ENCODE results near the gene CADPS. TPM values are rescaled to one million over a fixed set of nuclear protein-coding genes. Genes with fewer than 3 reads are reported as not detected.

The CADPS gene
- total and polyA plus RNA-seq, 2 experiments from 2014 or later, result 49.2 to 63.8 TPM

DNA sequence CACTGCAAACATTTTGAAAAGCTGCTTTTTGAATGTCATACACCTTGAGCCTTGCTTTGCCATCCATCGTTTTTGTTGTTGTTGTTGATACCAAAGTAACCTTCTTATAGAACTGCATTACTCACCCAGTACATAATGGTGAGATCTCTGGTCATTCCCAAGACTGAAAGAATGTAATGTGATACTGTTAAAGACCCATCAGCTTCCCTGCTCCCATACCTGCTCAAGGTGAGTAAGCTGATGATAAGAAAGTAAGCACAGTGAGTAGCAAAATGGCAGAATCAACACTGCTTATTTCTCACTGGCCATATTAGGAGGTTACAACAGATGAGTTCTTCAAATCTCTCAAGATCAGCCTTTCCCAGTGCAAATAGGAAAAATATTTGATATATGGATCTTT lies 89.8 kb downstream of the CADPS start:
- DNase-seq (ENCODE audit: low read depth in 1 of 2, low spot score in 1 of 2), result no peak

DNA sequence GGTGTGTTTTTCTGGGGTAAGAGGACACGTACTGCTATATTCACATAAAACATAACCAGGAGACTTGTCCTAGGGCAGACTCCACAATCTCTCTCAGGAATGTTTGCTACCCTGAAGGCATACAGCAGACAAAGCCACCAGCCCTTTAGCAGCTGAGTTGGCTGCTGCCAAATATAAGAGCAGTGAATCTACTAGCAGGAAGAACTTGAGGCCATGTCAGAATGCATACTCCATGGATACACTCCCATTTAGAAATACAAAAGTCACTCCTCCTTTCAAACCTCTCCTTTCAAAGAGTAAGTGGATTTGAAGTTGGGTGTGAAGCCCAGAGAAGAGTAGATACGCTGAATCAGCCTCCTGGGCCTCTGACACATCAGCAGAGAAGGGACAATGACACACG lies 94.1 kb downstream of the CADPS start:
- TF ChIP-seq CTCF (IDR thresholded peaks at IDR 0.05; ENCODE audit: low read depth, low read length), result no peak
- peak in 1 of 2 donors; percentile 6 for DNase-seq (ENCODE audit: low read depth in 1 of 2, low spot score in 1 of 2)

More for the DNA sequence above, 89.8 kb downstream of the CADPS start:
- no peak for TF ChIP-seq CTCF (IDR thresholded peaks at IDR 0.05; ENCODE audit: low read depth, low read length)
- H3K4me1 ChIP-seq (ENCODE audit: low read depth), result peaks cover 7% of the 10 kb centered on the region
- no peaks in the 10 kb centered on the region for H3K27me3 ChIP-seq
- H3K36me3 ChIP-seq, result no peaks in the 10 kb centered on the region
- H3K4me3 ChIP-seq, result no peak overlapping the region
- no peaks in the 10 kb centered on the region for H3K9me3 ChIP-seq (ENCODE audit: low read depth)
- peak overlapping the region; percentile 94 for H3K27ac ChIP-seq

DNA sequence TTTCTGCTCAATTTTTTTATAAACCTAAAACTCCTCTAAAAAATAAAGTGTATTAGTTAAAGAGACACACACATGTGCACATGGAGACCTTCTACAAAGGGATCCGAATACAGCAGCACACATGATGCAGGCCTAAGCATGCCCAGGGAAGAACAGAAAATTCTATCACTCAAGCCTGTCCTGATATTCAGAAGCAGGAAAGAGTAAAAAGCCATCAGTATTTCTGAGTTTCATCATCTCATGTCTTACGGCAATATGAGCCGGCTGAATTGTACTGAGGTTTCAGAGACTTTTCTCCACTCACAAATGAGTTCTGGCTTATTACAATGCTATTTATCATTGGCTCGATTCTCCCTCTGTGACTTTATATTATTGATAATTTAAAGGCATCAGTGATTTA lies 97.5 kb downstream of the CADPS start:
- H3K27me3 ChIP-seq, result no peaks in the 10 kb centered on the region
- peaks cover 6% of the 10 kb centered on the region for H3K4me1 ChIP-seq (ENCODE audit: low read depth)
- no peaks in the 10 kb centered on the region for H3K9me3 ChIP-seq (ENCODE audit: low read depth)
- H3K27ac ChIP-seq, result no peak overlapping the region
- no peaks in the 10 kb centered on the region for H3K36me3 ChIP-seq
- H3K4me3 ChIP-seq, result no peak overlapping the region
- no peak for DNase-seq (ENCODE audit: low read depth in 1 of 2, low spot score in 1 of 2)
- TF ChIP-seq CTCF (IDR thresholded peaks at IDR 0.05; ENCODE audit: low read depth, low read length), result no peak

More for the DNA sequence above, 94.1 kb downstream of the CADPS start:
- H3K27ac ChIP-seq, result no peak overlapping the region
- H3K36me3 ChIP-seq, result no peaks in the 10 kb centered on the region
- H3K9me3 ChIP-seq (ENCODE audit: low read depth), result no peaks in the 10 kb centered on the region
- no peaks in the 10 kb centered on the region for H3K27me3 ChIP-seq
- H3K4me1 ChIP-seq (ENCODE audit: low read depth), result peaks cover 12% of the 10 kb centered on the region
- no peak overlapping the region for H3K4me3 ChIP-seq

DNA sequence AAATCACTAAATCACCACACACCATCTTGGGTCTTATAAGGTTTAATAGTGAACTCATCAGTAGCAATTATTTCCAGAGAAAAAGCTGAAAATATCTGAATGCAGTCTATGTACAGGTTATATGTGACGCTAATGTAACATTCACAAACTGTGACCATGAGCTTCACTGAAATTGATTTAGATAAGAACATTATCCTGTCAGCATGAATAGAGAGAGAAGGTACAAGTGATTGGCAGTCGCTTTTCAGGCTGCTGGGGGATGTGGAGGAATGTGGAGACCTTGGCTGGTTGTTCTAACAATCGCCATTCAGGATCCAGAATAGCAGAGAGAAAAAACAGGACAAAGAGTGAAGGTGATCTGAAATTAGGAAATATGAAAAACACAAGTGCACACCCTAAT lies 98.1 kb downstream of the CADPS start:
- Histone ChIP-seq H3K36me3 (no peaks in the 10 kb centered on the region), H3K9me3 (ENCODE audit: low read depth) (no peaks in the 10 kb centered on the region), H3K27ac (no peak overlapping the region), H3K27me3 (no peaks in the 10 kb centered on the region), H3K4me3 (no peak overlapping the region), H3K4me1 (ENCODE audit: low read depth) (peaks cover 6% of the 10 kb centered on the region)
- no peak for DNase-seq (ENCODE audit: low read depth in 1 of 2, low spot score in 1 of 2)
- no peak for TF ChIP-seq CTCF (IDR thresholded peaks at IDR 0.05; ENCODE audit: low read depth, low read length)

- H3K4me3 ChIP-seq, result no peak overlapping the region
- TF ChIP-seq CTCF (IDR thresholded peaks at IDR 0.05; ENCODE audit: low read depth, low read length), result no peak
- no peaks in the 10 kb centered on the region for H3K36me3 ChIP-seq
- H3K27ac ChIP-seq, result no peak overlapping the region
- peaks cover 6% of the 10 kb centered on the region for H3K4me1 ChIP-seq (ENCODE audit: low read depth)
- no peaks in the 10 kb centered on the region for H3K9me3 ChIP-seq (ENCODE audit: low read depth)
- no peak for DNase-seq (ENCODE audit: low read depth in 1 of 2, low spot score in 1 of 2)
- H3K27me3 ChIP-seq, result no peaks in the 10 kb centered on the region
Observed at GRCh38 chr3:62774221-62774620, 101.0 kb downstream of the CADPS start.
